ENCODE data around the gene SUPT6H. TPM values are rescaled to one million over a fixed set of nuclear protein-coding genes. Genes with fewer than 3 reads are reported as not detected.

SUPT6H gene
- total and polyA plus RNA-seq, 9 of the 15 experiments (the other 6 are each of a cell fraction or from before 2014, with no cell fraction given) = 1.7 to 77.7 (median 49.2) TPM

GRCh38 chr17:28612936-28613872, 48.8 kb upstream of the SUPT6H start (continued):
- TF ChIP-seq ZNF707 (CRISPR knock-in tag; conservative IDR thresholded peaks at IDR 0.05) (no peak), GABPB1 (CRISPR knock-in tag; IDR thresholded peaks at IDR 0.05) (no peak), FOXK1 (CRISPR knock-in tag; IDR thresholded peaks at IDR 0.05; ENCODE audit: borderline replicate concordance) (no peak), ZNF239 (CRISPR knock-in tag; IDR thresholded peaks at IDR 0.05) (no peak), NBN (IDR thresholded peaks at IDR 0.05; ENCODE audit: low read depth) (no peak), ILF3 (IDR thresholded peaks at IDR 0.05; ENCODE audit: borderline replicate concordance) (no peak), JUND (IDR thresholded peaks at IDR 0.05; ENCODE audit: borderline replicate concordance, low read depth, low read length) (peak; percentile 8; the same call in 1 of the 2 replicates), JUND (tag; IDR thresholded peaks at IDR 0.05; ENCODE audit: borderline replicate concordance, low read depth, low read length) (no peak), FOSL1 (tag; conservative IDR thresholded peaks at IDR 0.05) (no peak), DEAF1 (CRISPR knock-in tag; IDR thresholded peaks at IDR 0.05) (peak; percentile 30; the same call in 1 of the 2 replicates), DACH1 (IDR thresholded peaks at IDR 0.05; ENCODE audit: partially characterized antibody) (no peak), SP2 (IDR thresholded peaks at IDR 0.05; ENCODE audit: extremely low read depth, low read depth, low read length, poor library complexity, severe bottlenecking) (no peak), POLR2AphosphoS5 (IDR thresholded peaks at IDR 0.05; ENCODE audit: control insufficient read depth, insufficient read depth, low read depth, low read length) (0 out of 2 replicates have a peak, but pooled peaks have one; percentile 5), OTX1 (CRISPR knock-in tag; IDR thresholded peaks at IDR 0.05) (0 out of 2 replicates have a peak, but pooled peaks have one; percentile 48), YBX1 (IDR thresholded peaks at IDR 0.05) (no peak), ZNF696 (CRISPR knock-in tag; conservative IDR thresholded peaks at IDR 0.05) (no peak), ZNF280B (CRISPR knock-in tag; IDR thresholded peaks at IDR 0.05) (no peak), TRIM28 (IDR thresholded peaks at IDR 0.05) (no peak)
- TF ChIP-seq, protein P1, sequence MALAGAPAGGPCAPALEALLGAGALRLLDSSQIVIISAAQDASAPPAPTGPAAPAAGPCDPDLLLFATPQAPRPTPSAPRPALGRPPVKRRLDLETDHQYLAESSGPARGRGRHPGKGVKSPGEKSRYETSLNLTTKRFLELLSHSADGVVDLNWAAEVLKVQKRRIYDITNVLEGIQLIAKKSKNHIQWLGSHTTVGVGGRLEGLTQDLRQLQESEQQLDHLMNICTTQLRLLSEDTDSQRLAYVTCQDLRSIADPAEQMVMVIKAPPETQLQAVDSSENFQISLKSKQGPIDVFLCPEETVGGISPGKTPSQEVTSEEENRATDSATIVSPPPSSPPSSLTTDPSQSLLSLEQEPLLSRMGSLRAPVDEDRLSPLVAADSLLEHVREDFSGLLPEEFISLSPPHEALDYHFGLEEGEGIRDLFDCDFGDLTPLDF (CRISPR knock-in tag; IDR thresholded peaks at IDR 0.05) = no peak
- TF ChIP-seq, protein P2, sequence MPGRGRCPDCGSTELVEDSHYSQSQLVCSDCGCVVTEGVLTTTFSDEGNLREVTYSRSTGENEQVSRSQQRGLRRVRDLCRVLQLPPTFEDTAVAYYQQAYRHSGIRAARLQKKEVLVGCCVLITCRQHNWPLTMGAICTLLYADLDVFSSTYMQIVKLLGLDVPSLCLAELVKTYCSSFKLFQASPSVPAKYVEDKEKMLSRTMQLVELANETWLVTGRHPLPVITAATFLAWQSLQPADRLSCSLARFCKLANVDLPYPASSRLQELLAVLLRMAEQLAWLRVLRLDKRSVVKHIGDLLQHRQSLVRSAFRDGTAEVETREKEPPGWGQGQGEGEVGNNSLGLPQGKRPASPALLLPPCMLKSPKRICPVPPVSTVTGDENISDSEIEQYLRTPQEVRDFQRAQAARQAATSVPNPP (IDR thresholded peaks at IDR 0.05; ENCODE audit: borderline replicate concordance, insufficient read depth, insufficient read length) = no peak
- TF ChIP-seq, protein P3, sequence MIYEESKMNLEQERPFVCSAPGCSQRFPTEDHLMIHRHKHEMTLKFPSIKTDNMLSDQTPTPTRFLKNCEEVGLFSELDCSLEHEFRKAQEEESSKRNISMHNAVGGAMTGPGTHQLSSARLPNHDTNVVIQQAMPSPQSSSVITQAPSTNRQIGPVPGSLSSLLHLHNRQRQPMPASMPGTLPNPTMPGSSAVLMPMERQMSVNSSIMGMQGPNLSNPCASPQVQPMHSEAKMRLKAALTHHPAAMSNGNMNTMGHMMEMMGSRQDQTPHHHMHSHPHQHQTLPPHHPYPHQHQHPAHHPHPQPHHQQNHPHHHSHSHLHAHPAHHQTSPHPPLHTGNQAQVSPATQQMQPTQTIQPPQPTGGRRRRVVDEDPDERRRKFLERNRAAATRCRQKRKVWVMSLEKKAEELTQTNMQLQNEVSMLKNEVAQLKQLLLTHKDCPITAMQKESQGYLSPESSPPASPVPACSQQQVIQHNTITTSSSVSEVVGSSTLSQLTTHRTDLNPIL (CRISPR knock-in tag; IDR thresholded peaks at IDR 0.05) = no peak

Data from K562 (cell line).